ENCODE data around the gene CYB5B. TPM values are rescaled to one million over a fixed set of nuclear protein-coding genes. Genes with fewer than 3 reads are reported as not detected.

Gene CYB5B
- total RNA-seq, 2 experiments from 2014 or later: 83.0 to 184 TPM

- no peaks in the 10 kb centered on the region for H4K20me1 ChIP-seq (ENCODE audit: insufficient read depth, low read length)
- no peak overlapping the region for H3K27ac ChIP-seq (ENCODE audit: low read depth, low read length, poor library complexity, severe bottlenecking)
- H3K4me1 ChIP-seq (ENCODE audit: insufficient read depth, low read length, poor library complexity, severe bottlenecking): no peaks in the 10 kb centered on the region
- no peak overlapping the region for H3K4me3 ChIP-seq (ENCODE audit: low read depth, low read length, poor library complexity, severe bottlenecking)
- ChIA-PET CTCF (ENCODE audit: unreplicated experiment) (no interaction called here), POLR2A (interaction anchor here (0.7 kb wide), 2 partner anchors 371 to 1996 kb away, joined by 3 read pairs; no protein-coding TSS in a partner anchor)
- H3K4me2 ChIP-seq (ENCODE audit: low read length): no peak overlapping the region
- no TSS peak for BruUV-seq (replicated peaks)
- no peak overlapping the region for H2AFZ ChIP-seq (ENCODE audit: low read length)
- no peak for DNase-seq (ENCODE audit: low spot score)
- H3K9me3 ChIP-seq (ENCODE audit: low read length): no peaks in the 10 kb centered on the region
- H3K79me2 ChIP-seq (ENCODE audit: insufficient read depth, low read depth, low read length): no peaks in the 10 kb centered on the region
- no peaks in the 10 kb centered on the region for H3K9me2 ChIP-seq (ENCODE audit: insufficient read depth, low read length)
- TF ChIP-seq EZH2phosphoT487 (IDR thresholded peaks at IDR 0.05; ENCODE audit: borderline replicate concordance, low read depth, low read length): no peak
- no peak for TF ChIP-seq CTCF (conservative IDR thresholded peaks at IDR 0.05; ENCODE audit: low read length)
- H3K36me3 ChIP-seq (ENCODE audit: insufficient read depth, low read length): no peaks in the 10 kb centered on the region
- intact Hi-C loops (cut with micrococcal nuclease; ENCODE audit: unreplicated experiment): no loop called here
These were observed 76.1 kb downstream of the CYB5B start for GRCh38 chr16:69500496-69500895.

- CTCF ChIA-PET (ENCODE audit: unreplicated experiment): no interaction called here
- H3K9me2 ChIP-seq (ENCODE audit: insufficient read depth, low read length): no peaks in the 10 kb centered on the region
- no peak overlapping the region for H3K4me3 ChIP-seq (ENCODE audit: low read depth, low read length, poor library complexity, severe bottlenecking)
- POLR2A ChIA-PET: no interaction called here
- H3K79me2 ChIP-seq (ENCODE audit: insufficient read depth, low read depth, low read length): no peaks in the 10 kb centered on the region
- peak overlapping the region; percentile 28 for H3K4me2 ChIP-seq (ENCODE audit: low read length)
- no peak overlapping the region for H3K27ac ChIP-seq (ENCODE audit: low read depth, low read length, poor library complexity, severe bottlenecking)
- no TSS peak for BruUV-seq (replicated peaks)
- TF ChIP-seq CTCF (conservative IDR thresholded peaks at IDR 0.05; ENCODE audit: low read length) (no peak), EZH2phosphoT487 (IDR thresholded peaks at IDR 0.05; ENCODE audit: borderline replicate concordance, low read depth, low read length) (no peak)
- intact Hi-C loops (cut with micrococcal nuclease; ENCODE audit: unreplicated experiment): no loop called here
- no peaks in the 10 kb centered on the region for H3K9me3 ChIP-seq (ENCODE audit: low read length)
- no peaks in the 10 kb centered on the region for H3K4me1 ChIP-seq (ENCODE audit: insufficient read depth, low read length, poor library complexity, severe bottlenecking)
- H4K20me1 ChIP-seq (ENCODE audit: insufficient read depth, low read length): no peaks in the 10 kb centered on the region
- H2AFZ ChIP-seq (ENCODE audit: low read length): no peak overlapping the region
- peak; percentile 7 for DNase-seq (ENCODE audit: low spot score)
- no peaks in the 10 kb centered on the region for H3K36me3 ChIP-seq (ENCODE audit: insufficient read depth, low read length)
These were observed 77.7 kb downstream of the CYB5B start for GRCh38 chr16:69501956-69502745.

GRCh38 chr16:69503244-69503643 lies 78.8 kb downstream of the CYB5B start:
- ChIA-PET POLR2A (no interaction called here), CTCF (ENCODE audit: unreplicated experiment) (no interaction called here)
- Histone ChIP-seq H3K4me2 (ENCODE audit: low read length) (no peak overlapping the region), H3K4me3 (ENCODE audit: low read depth, low read length, poor library complexity, severe bottlenecking) (no peak overlapping the region), H3K9me3 (ENCODE audit: low read length) (no peaks in the 10 kb centered on the region), H3K79me2 (ENCODE audit: insufficient read depth, low read depth, low read length) (no peaks in the 10 kb centered on the region), H4K20me1 (ENCODE audit: insufficient read depth, low read length) (no peaks in the 10 kb centered on the region), H3K4me1 (ENCODE audit: insufficient read depth, low read length, poor library complexity, severe bottlenecking) (no peaks in the 10 kb centered on the region), H3K36me3 (ENCODE audit: insufficient read depth, low read length) (no peaks in the 10 kb centered on the region), H2AFZ (ENCODE audit: low read length) (no peak overlapping the region), H3K9me2 (ENCODE audit: insufficient read depth, low read length) (no peaks in the 10 kb centered on the region), H3K27ac (ENCODE audit: low read depth, low read length, poor library complexity, severe bottlenecking) (no peak overlapping the region)
- no peak for TF ChIP-seq EZH2phosphoT487 (IDR thresholded peaks at IDR 0.05; ENCODE audit: borderline replicate concordance, low read depth, low read length)
- TF ChIP-seq CTCF (conservative IDR thresholded peaks at IDR 0.05; ENCODE audit: low read length): no peak
- intact Hi-C loops (cut with micrococcal nuclease; ENCODE audit: unreplicated experiment): no loop called here
- no TSS peak for BruUV-seq (replicated peaks)
- no peak for DNase-seq (ENCODE audit: low spot score)

All from OCI-LY7 (cell line).